HepG2 (cell line): Measurements from ENCODE around the gene MFAP4. TPM values are rescaled to one million over a fixed set of nuclear protein-coding genes. Genes with fewer than 3 reads are reported as not detected.
A peak's percentile ranks its signal among the peaks of the same experiment; 100 is the strongest.

ENCODE experiments used
- ATAC-seq: fragments of 200-7000 bp; cut with Tn5 transposase; 3 replicates; pipeline ENCODE4 v1.9.1; 2020; ENCODE audit warnings: mild to moderate bottlenecking, moderate library complexity
- BruUV-seq: library from RNA; stranded (reverse); fragments of 400-500 nt; replicated peaks from 2 replicates; lab custom pipeline; 2021; lab: Mats Ljungman, UMichigan
- CTCF ChIA-PET: fragments of 300-600 bp; formaldehyde crosslinking; extraction: SDS; loops from one replicate; lab custom pipeline; 2021; ENCODE audit warnings: low total read pairs, inconsistent platforms, low intra/inter-chr PET ratio; lab: Yijun Ruan, JAX
- POLR2A ChIA-PET: fragments of 350-600 bp; sonication (Branson Sonifier 250); formaldehyde crosslinking; loops from one replicate; lab custom pipeline; 2020; ENCODE audit warnings: antibody characterized with exemption, inconsistent platforms; lab: Yijun Ruan, JAX
- DNase-seq: peaks from one replicate; pipeline ENCODE4 v3.0.0-alpha.2; 2015; ENCODE audit warnings: low spot score
- FAIRE-seq: peaks from 3 replicates; lab custom pipeline; 2011; peaks lifted over from hg19 to GRCh38; lab: Jason Lieb, UNC
- H2AFZ ChIP-seq: one replicate; pipeline ENCODE4 v1.6.1; 2011; ENCODE audit warnings: low read length, inconsistent platforms
- H3K27ac ChIP-seq: fragments of 300-600 bp; 3 replicates; pipeline ENCODE4 v1.8.0; 2011; ENCODE audit warnings: mixed run types, mild to moderate bottlenecking, mixed read lengths, low read length, inconsistent platforms; ENCODE audit not compliant: insufficient read depth; ENCODE audit errors: extremely low read length
- H3K27me3 ChIP-seq, 2 experiments: fragments of 200-600 bp in 1 of 2; 2 replicates in 1 of 2; 3 replicates in 1 of 2; pipeline versions ENCODE4 v1.6.0 to v1.8.0; 2011; ENCODE audit warnings: low read length in 2 of 2, mild to moderate bottlenecking in 2 of 2, moderate library complexity in 2 of 2, inconsistent platforms in 1 of 2; ENCODE audit not compliant: insufficient read depth in 2 of 2, control insufficient read depth in 1 of 2
- H3K36me3 ChIP-seq, 2 experiments: fragments of 200-600 bp in 1 of 2; replicated peaks in 1 of 2; 2 replicates in 1 of 2; 3 replicates in 1 of 2; pipeline versions ENCODE4 v1.5.1 to v1.8.0; 2011; ENCODE audit warnings: low read length in 2 of 2, inconsistent platforms in 1 of 2; ENCODE audit not compliant: insufficient read depth in 2 of 2, control insufficient read depth in 1 of 2
- H3K4me1 ChIP-seq: 2 replicates; pipeline ENCODE4 v1.5.1; 2012; ENCODE audit warnings: low read length, inconsistent platforms; ENCODE audit not compliant: insufficient read depth
- H3K4me2 ChIP-seq: 2 replicates; pipeline ENCODE4 v1.6.0; 2011; ENCODE audit warnings: low read depth, low read length, inconsistent platforms
- H3K4me3 ChIP-seq, 3 experiments: fragments of 200-600 bp in 1 of 3; sonication (generic), shearing (Covaris generic) in 1 of 3; replicated peaks in 1 of 3; 2 replicates each; pipeline ENCODE4 v1.5.1; 2011 to 2016; ENCODE audit warnings: low read length in 3 of 3, inconsistent platforms in 2 of 3, low read depth in 2 of 3, mild to moderate bottlenecking in 2 of 3, control low read depth in 1 of 3, mixed read lengths in 1 of 3; ENCODE audit not compliant: insufficient read depth in 1 of 3
- H3K79me2 ChIP-seq: one replicate; pipeline ENCODE4 v1.6.1; 2011; ENCODE audit warnings: low read length, inconsistent platforms; ENCODE audit not compliant: insufficient read depth
- H3K9ac ChIP-seq: 2 replicates; pipeline ENCODE4 v1.6.0; 2011; ENCODE audit warnings: mild to moderate bottlenecking, low read depth, low read length, inconsistent platforms; ENCODE audit not compliant: insufficient read depth
- H3K9me3 ChIP-seq: 2 replicates; pipeline ENCODE4 v1.5.1; 2012; ENCODE audit warnings: mild to moderate bottlenecking, low read length
- H4K20me1 ChIP-seq: 2 replicates; pipeline ENCODE4 v1.6.0; 2011; ENCODE audit warnings: inconsistent platforms, mild to moderate bottlenecking, low read length, moderate library complexity; ENCODE audit not compliant: insufficient read depth
- CHD4 ChIP-seq: fragments of 200-600 bp; sonication (generic); IDR thresholded peaks from 2 replicates; pipeline ENCODE4 v1.7.0; 2017; ENCODE audit warnings: mild to moderate bottlenecking, low read length, borderline replicate concordance
- DDIT3 ChIP-seq: sonication (generic); formaldehyde crosslinking; IDR thresholded peaks from 2 replicates; pipeline ENCODE4 v1.4.0; 2020; ENCODE audit warnings: mild to moderate bottlenecking, missing genetic modification reagents
- FOXA3 ChIP-seq: IDR thresholded peaks from 2 replicates; pipeline ENCODE4 v1.6.1; 2016; ENCODE audit warnings: missing genetic modification reagents, missing compliant biosample characterization
- GFI1 ChIP-seq: sonication (generic); formaldehyde crosslinking; IDR thresholded peaks from 2 replicates; pipeline ENCODE4 v1.5.0; 2020; ENCODE audit warnings: missing genetic modification reagents, mild to moderate bottlenecking, borderline replicate concordance
- MEIS1 ChIP-seq: sonication (generic); formaldehyde crosslinking; IDR thresholded peaks from 2 replicates; pipeline ENCODE4 v1.9.0; 2021; ENCODE audit warnings: mild to moderate bottlenecking, missing genetic modification reagents, moderate library complexity, borderline replicate concordance
- MXI1 ChIP-seq: IDR thresholded peaks from 3 replicates; pipeline ENCODE4 v1.6.1; 2012; ENCODE audit warnings: low read depth, low read length, inconsistent platforms, borderline replicate concordance
- NFRKB ChIP-seq: fragments of 450-650 bp; IDR thresholded peaks from 2 replicates; pipeline ENCODE4 v1.6.1; 2017
- NFYB ChIP-seq: sonication (generic); formaldehyde crosslinking; IDR thresholded peaks from 2 replicates; pipeline ENCODE4 v1.4.0; 2020; ENCODE audit warnings: missing genetic modification reagents
- NR0B2 ChIP-seq: sonication (generic); formaldehyde crosslinking; IDR thresholded peaks from 2 replicates; pipeline ENCODE4 v1.4.0; 2020; ENCODE audit warnings: mild to moderate bottlenecking, missing genetic modification reagents
- NR2C2 ChIP-seq: sonication (generic); formaldehyde crosslinking; IDR thresholded peaks from 2 replicates; pipeline ENCODE4 v1.4.0; 2020; ENCODE audit warnings: missing genetic modification reagents, mild to moderate bottlenecking, moderate library complexity, borderline replicate concordance
- NR2F6 ChIP-seq, 2 experiments: IDR thresholded peaks; 2 replicates each; pipeline ENCODE4 v1.6.1; 2016; ENCODE audit warnings: antibody characterized with exemption in 1 of 2, mild to moderate bottlenecking in 1 of 2
- PCBP1 ChIP-seq: fragments of 200-400 bp; formaldehyde crosslinking; IDR thresholded peaks from 2 replicates; pipeline ENCODE4 v1.6.1; 2017; ENCODE audit warnings: mild to moderate bottlenecking, low read depth, low read length, borderline replicate concordance
- RARA ChIP-seq: IDR thresholded peaks from 2 replicates; pipeline ENCODE4 v1.6.1; 2016; ENCODE audit warnings: missing genetic modification reagents, missing compliant biosample characterization
- YY1 ChIP-seq: IDR thresholded peaks from 2 replicates; pipeline ENCODE4 v1.6.1; 2011; ENCODE audit warnings: low read length, low read depth, moderate library complexity, mild to moderate bottlenecking; ENCODE audit not compliant: insufficient read depth, insufficient replicate concordance
- ZMYM4 ChIP-seq: sonication (generic); formaldehyde crosslinking; IDR thresholded peaks from 2 replicates; pipeline ENCODE4 v1.8.1; 2023; ENCODE audit warnings: mild to moderate bottlenecking, missing genetic modification reagents
- ZNF10 ChIP-seq: sonication (generic); formaldehyde crosslinking; IDR thresholded peaks from 2 replicates; pipeline ENCODE4 v1.4.0; 2020; ENCODE audit warnings: mild to moderate bottlenecking, low read depth, missing genetic modification reagents, borderline replicate concordance
- ZNF30 ChIP-seq: sonication (generic); formaldehyde crosslinking; IDR thresholded peaks from 2 replicates; pipeline ENCODE4 v1.5.0; 2020; ENCODE audit warnings: mild to moderate bottlenecking, missing genetic modification reagents
- ZNF546 ChIP-seq: sonication (generic); formaldehyde crosslinking; conservative IDR thresholded peaks from 2 replicates; pipeline ENCODE4 v1.8.1; 2023; ENCODE audit warnings: mild to moderate bottlenecking, missing genetic modification reagents
- ZNF550 ChIP-seq: sonication (generic); formaldehyde crosslinking; IDR thresholded peaks from 2 replicates; pipeline ENCODE4 v1.4.0; 2020; ENCODE audit warnings: mild to moderate bottlenecking, missing genetic modification reagents, borderline replicate concordance
- ZNF576 ChIP-seq: sonication (generic); formaldehyde crosslinking; IDR thresholded peaks from 2 replicates; pipeline ENCODE4 v1.4.0; 2020; ENCODE audit warnings: mild to moderate bottlenecking, missing genetic modification reagents
- ZNF598 ChIP-seq: sonication (generic); formaldehyde crosslinking; IDR thresholded peaks from 2 replicates; pipeline ENCODE4 v1.5.1; 2020; ENCODE audit warnings: mild to moderate bottlenecking, missing genetic modification reagents, borderline replicate concordance
- ZNF776 ChIP-seq: sonication (generic); formaldehyde crosslinking; IDR thresholded peaks from 2 replicates; pipeline ENCODE4 v1.4.0; 2020; ENCODE audit warnings: mild to moderate bottlenecking, missing genetic modification reagents
- WGBS: methylation state at CpG from one replicate; pipeline ENCODE4 v1.1.6; 2017; ENCODE audit warnings: low lambda C conversion rate; 5-methylcytosine and 5-hydroxymethylcytosine counted together
- in situ Hi-C: cut with HindIII; loops from 2 replicates; pipeline ENCODE4 v1.10.0; 2017; ENCODE audit warnings: low pct_unique_long_range_greater_than_20kb; ENCODE audit not compliant: extremely low pct_ligation_motif_present
- intact Hi-C: fragments of 100-400 bp; cut with micrococcal nuclease; formaldehyde crosslinking; loops from one replicate; pipeline ENCODE4 v1.10.0; 2022; ENCODE audit not compliant: unreplicated experiment
- polyA plus RNA-seq, 8 experiments: library from polyadenylated mRNA; depleted of rRNA in 3 of 8; stranded (reverse) in 7 of 8; unstranded in 1 of 8; fragments of >200 nt; fragmentation: Illumina TruSeq in 4 of 8; extraction: Trizol in 4 of 8; gene quantifications; 2 replicates each; pipeline versions ENCODE4 v1.2.1 to v1.2.3, GENCODE V29; 2011 to 2016; ENCODE audit warnings: low read depth in 4 of 8, missing spikeins in 1 of 8, mixed read lengths in 1 of 8; ENCODE audit not compliant: insufficient read depth in 1 of 8
- total RNA-seq, 5 experiments: library from RNA; depleted of rRNA; stranded (reverse); fragments of >200 nt; fragmentation: Illumina TruSeq; extraction: Trizol; gene quantifications; 2 replicates each; pipeline ENCODE4 v1.2.3, GENCODE V29; 2016; ENCODE audit warnings: low read depth in 1 of 5

Gene MFAP4
- total and polyA plus RNA-seq, 2 of the 13 experiments (the other 11 are each of a cell fraction or from before 2014, with no cell fraction given) = 0.08 TPM; not detected in 1

GRCh38 chr17:19362277-19363113 lies 24.5 kb downstream of the MFAP4 start, which contains the start of gene B9D1 (continued):
- TF ChIP-seq ZNF10 (CRISPR knock-in tag) = no peak
- 0 out of 2 replicates have a peak, but pooled peaks have one; percentile 54 for TF ChIP-seq ZNF550 (CRISPR knock-in tag)
- no peak; the same call in 1 of the 2 replicates for TF ChIP-seq GFI1 (CRISPR knock-in tag)
- peak; percentile 47 for TF ChIP-seq FOXA3

GRCh38 chr17:19361944-19362276 lies 25.1 kb downstream of the MFAP4 start:
- CTCF ChIA-PET = interaction anchor here (0.9 to 2.4 kb wide), 3 partner anchors 15 to 86 kb away, joined by 3 to 57 read pairs (median 9); no protein-coding TSS in a partner anchor
- peak overlapping the region; percentile 84 for H3K9ac ChIP-seq
- H3K4me2 ChIP-seq = peak overlapping the region; percentile 100
- peak overlapping the region; percentile 74 for H3K27ac ChIP-seq
- no peaks in the 10 kb centered on the region for H4K20me1 ChIP-seq
- intact Hi-C loops (no loop called here), in situ Hi-C loops (loop anchor here (5.0 to 10.0 kb wide), 2 partner anchors 85 to 403 kb away; no protein-coding TSS in a partner anchor)
- H3K4me1 ChIP-seq = peaks cover 52% of the 10 kb centered on the region
- no peak for ATAC-seq
- BruUV-seq = TSS peak; percentile 60
- no peaks in the 10 kb centered on the region for H3K27me3 ChIP-seq
- H3K36me3 ChIP-seq = peaks cover 8 to 9% of the 10 kb centered on the region in 2 experiments; a peak in 3 of 5 replicates
- no peak for FAIRE-seq
- 24% methylated on average over 5 of the region's 16 CpGs for WGBS
- H3K9me3 ChIP-seq = no peaks in the 10 kb centered on the region
- H3K79me2 ChIP-seq = peaks cover 7% of the 10 kb centered on the region
- POLR2A ChIA-PET = interaction anchor here (1.3 to 2.9 kb wide), 6 partner anchors 8 to 176 kb away, joined by 3 to 42 read pairs (median 8); partner anchors contain the start of gene MAPK7
- peak overlapping the region; percentile 65 to 93 (median 74) for H3K4me3 ChIP-seq
- H2AFZ ChIP-seq = peak overlapping the region; percentile 62
- DNase-seq = no peak
- TF ChIP-seq MEIS1 (0 out of 2 replicates have a peak, but pooled peaks have one; percentile 2), ZNF598 (CRISPR knock-in tag) (no peak), MXI1 (no peak), CHD4 (no peak), ZNF576 (CRISPR knock-in tag) (no peak), ZNF776 (CRISPR knock-in tag) (peak; percentile 86; the same call in 1 of the 2 replicates), NR2F6 (IDR thresholded peaks at IDR 0.05) (no peak), NR2F6 (CRISPR knock-in tag; IDR thresholded peaks at IDR 0.05) (no peak), ZMYM4 (CRISPR knock-in tag) (no peak), NFYB (CRISPR knock-in tag) (no peak), YY1 (peak; percentile 0), RARA (CRISPR knock-in tag) (no peak), ZNF30 (CRISPR knock-in tag) (no peak), NR2C2 (CRISPR knock-in tag) (0 out of 2 replicates have a peak, but pooled peaks have one; percentile 0), PCBP1 (no peak), ZNF546 (CRISPR knock-in tag) (0 out of 2 replicates have a peak, but pooled peaks have one; percentile 6), DDIT3 (CRISPR knock-in tag) (no peak), NR0B2 (CRISPR knock-in tag) (0 out of 2 replicates have a peak, but pooled peaks have one; percentile 34), NFRKB (no peak)
